ENCODE measurements around the gene SFXN3. TPM values are rescaled to one million over a fixed set of nuclear protein-coding genes. Genes with fewer than 3 reads are reported as not detected.

Gene SFXN3
- total and polyA plus RNA-seq, 10 of the 15 experiments (the other 5 are each of a cell fraction or from before 2014, with no cell fraction given), result 0.05 to 11.3 (median 1.2) TPM

DNA sequence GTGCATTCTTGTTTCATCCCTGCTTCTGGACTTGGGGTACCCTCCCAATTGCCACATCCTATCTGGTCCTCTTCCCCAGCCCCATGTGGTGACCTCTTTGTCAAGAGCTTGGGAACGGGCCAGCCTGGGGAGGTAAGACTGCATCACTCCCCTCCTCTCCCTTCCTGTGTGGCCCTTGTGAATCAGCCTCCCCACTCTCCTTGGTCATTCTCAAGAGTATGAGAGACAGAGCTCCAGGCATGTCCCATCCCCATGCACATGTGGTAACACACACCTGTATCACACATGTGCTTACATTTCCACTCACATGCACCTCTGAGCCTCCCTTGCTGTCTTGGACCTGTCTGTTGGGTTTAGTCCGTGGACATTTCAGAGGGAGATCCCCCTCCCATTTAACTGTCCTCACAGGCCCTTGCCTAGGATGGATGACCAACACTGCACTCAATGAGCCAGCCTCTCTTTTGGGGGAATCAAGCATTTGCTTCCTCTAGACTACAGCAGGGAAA, 46.3 kb upstream of the SFXN3 start:
- TF ChIP-seq TBL1XR1 (IDR thresholded peaks at IDR 0.05; ENCODE audit: low read depth, low read length) (no peak), NR2C2 (IDR thresholded peaks at IDR 0.05; ENCODE audit: borderline replicate concordance, control insufficient read depth, insufficient read length, low read depth) (no peak), TCF7 (IDR thresholded peaks at IDR 0.05; ENCODE audit: borderline replicate concordance) (no peak), NR2F1 (conservative IDR thresholded peaks at IDR 0.05) (no peak), PML (IDR thresholded peaks at IDR 0.05; ENCODE audit: low read length) (no peak), FOXM1 (IDR thresholded peaks at IDR 0.05; ENCODE audit: low read depth, low read length) (no peak), ZNF384 (IDR thresholded peaks at IDR 0.05; ENCODE audit: borderline replicate concordance, low read depth, low read length) (no peak), HDAC2 (IDR thresholded peaks at IDR 0.05) (no peak), E4F1 (IDR thresholded peaks at IDR 0.05; ENCODE audit: borderline replicate concordance, partially characterized antibody) (no peak)
- RAD21 ChIA-PET (ENCODE audit: unreplicated experiment), result interaction anchor here (2.1 kb wide), 1 partner anchor 13 kb away, joined by 11 read pairs; no protein-coding TSS in a partner anchor
- H3K36me3 ChIP-seq (ENCODE audit: control insufficient read depth in 2 of 2, insufficient read depth in 2 of 2, low read length in 1 of 2), result peaks cover 2 to 4% of the 10 kb centered on the region in 2 experiments; a peak in 2 of 4 replicates
- BruUV-seq (replicated peaks), result no TSS peak
- in situ Hi-C loops (cut with MboI), result no loop called here
- H4K20me1 ChIP-seq (ENCODE audit: control insufficient read depth, insufficient read depth), result no peaks in the 10 kb centered on the region
- peaks cover 16% of the 10 kb centered on the region for H3K4me1 ChIP-seq (ENCODE audit: control insufficient read depth, insufficient read depth, low read length)
- no peaks in the 10 kb centered on the region for H3K27me3 ChIP-seq (replicated peaks in 1 of 2; ENCODE audit: control insufficient read depth in 2 of 2, insufficient read depth in 2 of 2, low read length in 1 of 2)
- peaks cover 34% of the 10 kb centered on the region for H3K79me2 ChIP-seq (ENCODE audit: control insufficient read depth, insufficient read depth, low read length)
- H3K27ac ChIP-seq (ENCODE audit: control insufficient read depth, insufficient read depth), result no peak overlapping the region
- H2AFZ ChIP-seq (ENCODE audit: control insufficient read depth, low read depth, low read length), result no peak overlapping the region
- CTCF ChIA-PET, result interaction anchor here (0.9 to 5.5 kb wide), 5 partner anchors 10 to 449 kb away, joined by 3 to 42 read pairs (median 4); partner anchors contain the start of gene HIF1AN
- SMC1A ChIA-PET (ENCODE audit: uncharacterized antibody, unreplicated experiment), result no interaction called here
- POLR2A ChIA-PET, result interaction anchor here (0.6 to 2.8 kb wide), 7 partner anchors 13 to 939 kb away, joined by 3 to 23 read pairs (median 3); partner anchors contain the start of genes LZTS2, SEMA4G and SLF2
- no peak for ATAC-seq
- H3K4me2 ChIP-seq (ENCODE audit: control insufficient read depth, insufficient read depth), result no peak overlapping the region
- 66% methylated on average over 2 of the region's 2 CpGs for WGBS (ENCODE audit: insufficient coverage, insufficient replicate concordance, low lambda C conversion rate, missing lambda C conversion rate)
- intact Hi-C loops (cut with micrococcal nuclease; ENCODE audit: unreplicated experiment), result no loop called here
- no peak overlapping the region for H3K4me3 ChIP-seq
- no peaks in the 10 kb centered on the region for H3K9me3 ChIP-seq (replicated peaks; ENCODE audit: control insufficient read depth, insufficient read depth, low read length)
- no peak overlapping the region for H3K9ac ChIP-seq (ENCODE audit: control insufficient read depth, insufficient read depth, low read length)
- DNase-seq (ENCODE audit: low read depth, low spot score), result no peak
- FAIRE-seq, result no peak
